Esophagus (tissue), 2 donors: Measurements from ENCODE around the gene CDK19. TPM values are rescaled to one million over a fixed set of nuclear protein-coding genes. Genes with fewer than 3 reads are reported as not detected.

ENCODE experiments used
- H3K27ac ChIP-seq, 2 donors: one replicate each; pipeline ENCODE4 v1.5.1; 2013; ENCODE audit warnings: low read depth in 2 of 2, mild to moderate bottlenecking in 2 of 2, inconsistent platforms in 1 of 2, low read length in 1 of 2, moderate library complexity in 1 of 2
- H3K27me3 ChIP-seq, 2 donors: one replicate each; pipeline ENCODE4 v1.6.1; 2013; ENCODE audit warnings: low read length in 2 of 2, control low read depth in 1 of 2, mild to moderate bottlenecking in 1 of 2; ENCODE audit not compliant: insufficient read depth in 2 of 2, control insufficient read depth in 1 of 2
- H3K36me3 ChIP-seq, 2 donors: one replicate each; pipeline ENCODE4 v1.6.1; 2013; ENCODE audit warnings: low read length in 1 of 2; ENCODE audit not compliant: control insufficient read depth in 2 of 2, insufficient read depth in 2 of 2
- H3K4me1 ChIP-seq, 2 donors: one replicate each; pipeline ENCODE4 v1.6.1; 2013; ENCODE audit warnings: low read length in 1 of 2; ENCODE audit not compliant: control insufficient read depth in 2 of 2, insufficient read depth in 2 of 2
- H3K4me3 ChIP-seq, 2 donors: one replicate each; pipeline ENCODE4 v1.5.1; 2013; ENCODE audit warnings: low read length in 2 of 2, mild to moderate bottlenecking in 2 of 2, low read depth in 1 of 2, moderate library complexity in 1 of 2
- H3K9me3 ChIP-seq, 2 donors: one replicate each; pipeline ENCODE4 v1.6.1; 2013; ENCODE audit warnings: mild to moderate bottlenecking in 2 of 2, low read depth in 1 of 2, low read length in 1 of 2, moderate library complexity in 1 of 2; ENCODE audit not compliant: control insufficient read depth in 2 of 2, insufficient read depth in 1 of 2
- WGBS, 2 donors: extraction: QIAGEN DNeasy Blood & Tissue Kit; methylation state at CpG; one replicate each; pipeline ENCODE4 v1.1.7; 2013; 5-methylcytosine and 5-hydroxymethylcytosine counted together
- polyA plus RNA-seq, 2 donors: library from polyadenylated mRNA; stranded (reverse); fragments of 200-250 nt; gene quantifications; one replicate each; pipeline ENCODE4 v1.2.3, GENCODE V29; 2013
- donor health status: healthy with polysubstance abuse.
- donor health status: Bipolar disorder and iron deficiency.

CDK19 gene
- polyA plus RNA-seq, 2 donors = 5.5 to 6.6 TPM

GRCh38 chr6:110628330-110628729, 186.9 kb downstream of the CDK19 start:
- Histone ChIP-seq H3K27ac (no peak overlapping the region), H3K4me1 (no peaks in the 10 kb centered on the region), H3K36me3 (no peaks in the 10 kb centered on the region), H3K9me3 (no peaks in the 10 kb centered on the region), H3K27me3 (no peaks in the 10 kb centered on the region), H3K4me3 (no peak overlapping the region)
- 94% methylated on average over 5 of the region's 5 CpGs for WGBS, 2 donors

- H3K9me3 ChIP-seq = no peaks in the 10 kb centered on the region
- H3K27ac ChIP-seq = no peak overlapping the region
- WGBS, 2 donors = 94 to 95% methylated on average over 1 of the region's 1 CpG
Measured at GRCh38 chr6:110626442-110626841, 188.8 kb downstream of the CDK19 start.

GRCh38 chr6:110625883-110626282, 189.4 kb downstream of the CDK19 start:
- 68 to 86% methylated on average over 2 of the region's 2 CpGs for WGBS, 2 donors
- Histone ChIP-seq H3K4me3 (no peak overlapping the region), H3K27ac (no peak overlapping the region), H3K27me3 (no peaks in the 10 kb centered on the region), H3K36me3 (peaks cover 0 to 6% of the 10 kb centered on the region in 2 donors), H3K9me3 (no peaks in the 10 kb centered on the region), H3K4me1 (no peaks in the 10 kb centered on the region)

More at GRCh38 chr6:110626442-110626841, 188.8 kb downstream of the CDK19 start:
- Histone ChIP-seq H3K36me3 (peaks cover 0 to 3% of the 10 kb centered on the region in 2 donors), H3K27me3 (no peaks in the 10 kb centered on the region), H3K4me3 (no peak overlapping the region), H3K4me1 (no peaks in the 10 kb centered on the region)

GRCh38 chr6:110622912-110623578, 192.2 kb downstream of the CDK19 start:
- WGBS, 2 donors = 75 to 92% methylated on average over 2 of the region's 2 CpGs
- H3K27ac ChIP-seq = no peak overlapping the region
- peaks cover 0 to 6% of the 10 kb centered on the region in 2 donors for H3K36me3 ChIP-seq
- H3K9me3 ChIP-seq = no peaks in the 10 kb centered on the region
- no peaks in the 10 kb centered on the region for H3K27me3 ChIP-seq
- no peaks in the 10 kb centered on the region for H3K4me1 ChIP-seq
- H3K4me3 ChIP-seq = no peak overlapping the region

GRCh38 chr6:110621061-110621460, 194.2 kb downstream of the CDK19 start:
- WGBS, 2 donors = 93 to 95% methylated on average over 9 of the region's 9 CpGs
- Histone ChIP-seq H3K36me3 (peaks cover 0 to 6% of the 10 kb centered on the region in 2 donors), H3K4me1 (no peaks in the 10 kb centered on the region), H3K27ac (no peak overlapping the region), H3K4me3 (no peak overlapping the region), H3K9me3 (no peaks in the 10 kb centered on the region), H3K27me3 (no peaks in the 10 kb centered on the region)

GRCh38 chr6:110620065-110620464, 195.2 kb downstream of the CDK19 start:
- Histone ChIP-seq H3K27me3 (no peaks in the 10 kb centered on the region), H3K9me3 (no peaks in the 10 kb centered on the region), H3K27ac (no peak overlapping the region), H3K4me1 (no peaks in the 10 kb centered on the region), H3K36me3 (peaks cover 0 to 6% of the 10 kb centered on the region in 2 donors), H3K4me3 (no peak overlapping the region)
- WGBS, 2 donors = 61 to 86% methylated on average over 1 of the region's 1 CpG

- no peaks in the 10 kb centered on the region for H3K27me3 ChIP-seq
- H3K27ac ChIP-seq = no peak overlapping the region
- H3K4me1 ChIP-seq = no peaks in the 10 kb centered on the region
- no peak overlapping the region for H3K4me3 ChIP-seq
- H3K9me3 ChIP-seq = no peaks in the 10 kb centered on the region
- H3K36me3 ChIP-seq = peaks cover 0 to 8% of the 10 kb centered on the region in 2 donors
- WGBS, 2 donors = 67 to 89% methylated on average over 2 of the region's 2 CpGs
Measured at GRCh38 chr6:110619275-110619908, 195.9 kb downstream of the CDK19 start.

DNA sequence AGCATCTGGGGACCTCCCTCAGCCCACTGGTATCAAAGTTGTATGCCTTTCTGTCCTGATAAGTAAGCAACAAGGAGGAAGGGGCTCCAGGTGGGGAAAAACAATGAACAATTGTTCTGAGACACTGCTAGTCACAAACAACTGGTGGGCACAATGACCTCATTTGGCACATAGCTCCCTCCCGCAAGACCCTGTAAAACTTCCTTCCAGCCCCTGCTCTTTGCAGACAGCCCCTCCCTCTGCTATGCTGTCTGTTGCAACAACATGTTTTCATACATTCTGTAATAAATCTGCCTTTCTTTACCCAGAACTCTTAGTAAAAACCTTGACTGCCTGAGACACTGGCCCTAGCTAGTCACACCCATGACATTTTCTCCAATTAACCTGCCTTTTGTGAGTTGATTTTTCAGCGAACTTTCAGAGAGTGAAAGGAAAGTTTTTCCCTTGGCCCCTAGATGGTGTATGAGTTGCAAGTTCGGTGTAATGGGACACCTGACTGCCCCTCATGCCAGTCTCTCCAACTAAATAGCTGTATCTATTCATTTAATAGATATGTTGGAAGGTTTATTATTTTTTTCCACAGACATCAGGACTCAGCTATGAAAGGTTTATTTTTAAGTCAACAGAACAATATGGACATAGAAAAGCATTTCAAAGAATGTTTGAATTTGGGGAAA, 196.5 kb downstream of the CDK19 start:
- Histone ChIP-seq H3K27me3 (no peaks in the 10 kb centered on the region), H3K9me3 (no peaks in the 10 kb centered on the region), H3K36me3 (peaks cover 0 to 12% of the 10 kb centered on the region in 2 donors), H3K4me1 (no peaks in the 10 kb centered on the region), H3K4me3 (no peak overlapping the region), H3K27ac (no peak overlapping the region)
- WGBS, 2 donors = 49 to 59% methylated on average over 3 of the region's 3 CpGs

- Histone ChIP-seq H3K4me3 (no peak overlapping the region), H3K36me3 (peaks cover 3 to 12% of the 10 kb centered on the region in 2 donors), H3K27me3 (no peaks in the 10 kb centered on the region), H3K27ac (no peak overlapping the region), H3K9me3 (no peaks in the 10 kb centered on the region), H3K4me1 (no peaks in the 10 kb centered on the region)
- 85 to 92% methylated on average over 1 of the region's 1 CpG for WGBS, 2 donors
Measured at GRCh38 chr6:110617057-110617456, 198.2 kb downstream of the CDK19 start.
